DND-41 (cell line): ENCODE results near the gene MYBBP1A.

ENCODE experiments used
- EZH2 ChIP-seq: IDR thresholded peaks from 3 replicates; pipeline ENCODE4 v1.6.1; 2012; ENCODE audit warnings: borderline replicate concordance, low read depth, mild to moderate bottlenecking, moderate library complexity, low read length, inconsistent platforms; ENCODE audit not compliant: severe bottlenecking
- TF ChIP-seq, protein P1 (sequence below): IDR thresholded peaks from 2 replicates; pipeline ENCODE4 v1.5.1; 2012; ENCODE audit warnings: borderline replicate concordance, low read length, moderate library complexity, mild to moderate bottlenecking; ENCODE audit not compliant: poor library complexity, severe bottlenecking; ENCODE audit errors: extremely low read depth

DNA sequence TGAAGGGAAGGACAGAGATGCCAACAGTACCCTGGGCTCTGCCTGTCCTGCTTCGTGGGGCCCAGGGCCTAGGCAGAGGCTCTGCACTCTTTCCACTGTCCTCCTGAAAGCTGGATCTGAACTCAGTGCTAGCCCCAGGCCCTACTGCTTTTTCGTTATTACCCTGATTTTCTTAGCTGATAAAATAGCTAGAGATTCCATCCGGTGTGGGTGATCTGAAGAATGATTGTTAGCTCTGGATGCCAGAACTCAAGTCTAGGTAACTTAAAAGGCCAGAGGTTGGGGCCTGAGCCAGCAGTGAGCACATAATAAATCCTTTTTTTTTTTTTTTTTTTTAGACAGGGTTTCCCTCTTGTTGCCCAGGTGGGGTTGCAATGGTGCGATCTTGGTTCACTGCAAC, 1.8 kb upstream of the MYBBP1A start:
- TF ChIP-seq, protein P1, sequence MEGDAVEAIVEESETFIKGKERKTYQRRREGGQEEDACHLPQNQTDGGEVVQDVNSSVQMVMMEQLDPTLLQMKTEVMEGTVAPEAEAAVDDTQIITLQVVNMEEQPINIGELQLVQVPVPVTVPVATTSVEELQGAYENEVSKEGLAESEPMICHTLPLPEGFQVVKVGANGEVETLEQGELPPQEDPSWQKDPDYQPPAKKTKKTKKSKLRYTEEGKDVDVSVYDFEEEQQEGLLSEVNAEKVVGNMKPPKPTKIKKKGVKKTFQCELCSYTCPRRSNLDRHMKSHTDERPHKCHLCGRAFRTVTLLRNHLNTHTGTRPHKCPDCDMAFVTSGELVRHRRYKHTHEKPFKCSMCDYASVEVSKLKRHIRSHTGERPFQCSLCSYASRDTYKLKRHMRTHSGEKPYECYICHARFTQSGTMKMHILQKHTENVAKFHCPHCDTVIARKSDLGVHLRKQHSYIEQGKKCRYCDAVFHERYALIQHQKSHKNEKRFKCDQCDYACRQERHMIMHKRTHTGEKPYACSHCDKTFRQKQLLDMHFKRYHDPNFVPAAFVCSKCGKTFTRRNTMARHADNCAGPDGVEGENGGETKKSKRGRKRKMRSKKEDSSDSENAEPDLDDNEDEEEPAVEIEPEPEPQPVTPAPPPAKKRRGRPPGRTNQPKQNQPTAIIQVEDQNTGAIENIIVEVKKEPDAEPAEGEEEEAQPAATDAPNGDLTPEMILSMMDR, result no peak
- TF ChIP-seq EZH2, result no peak
